GM12872 (cell line): Measurements from ENCODE around the gene TPBG.

Experiments used
- TF ChIP-seq, protein P1 (sequence below): IDR thresholded peaks from 3 replicates; pipeline ENCODE4 v1.5.1; 2011; ENCODE audit warnings: low read depth, mild to moderate bottlenecking, low read length, moderate library complexity; ENCODE audit not compliant: insufficient read depth

The TPBG gene

GRCh38 chr6:82337688-82338257 lies 25.8 kb upstream of the TPBG start:
- TF ChIP-seq, protein P1, sequence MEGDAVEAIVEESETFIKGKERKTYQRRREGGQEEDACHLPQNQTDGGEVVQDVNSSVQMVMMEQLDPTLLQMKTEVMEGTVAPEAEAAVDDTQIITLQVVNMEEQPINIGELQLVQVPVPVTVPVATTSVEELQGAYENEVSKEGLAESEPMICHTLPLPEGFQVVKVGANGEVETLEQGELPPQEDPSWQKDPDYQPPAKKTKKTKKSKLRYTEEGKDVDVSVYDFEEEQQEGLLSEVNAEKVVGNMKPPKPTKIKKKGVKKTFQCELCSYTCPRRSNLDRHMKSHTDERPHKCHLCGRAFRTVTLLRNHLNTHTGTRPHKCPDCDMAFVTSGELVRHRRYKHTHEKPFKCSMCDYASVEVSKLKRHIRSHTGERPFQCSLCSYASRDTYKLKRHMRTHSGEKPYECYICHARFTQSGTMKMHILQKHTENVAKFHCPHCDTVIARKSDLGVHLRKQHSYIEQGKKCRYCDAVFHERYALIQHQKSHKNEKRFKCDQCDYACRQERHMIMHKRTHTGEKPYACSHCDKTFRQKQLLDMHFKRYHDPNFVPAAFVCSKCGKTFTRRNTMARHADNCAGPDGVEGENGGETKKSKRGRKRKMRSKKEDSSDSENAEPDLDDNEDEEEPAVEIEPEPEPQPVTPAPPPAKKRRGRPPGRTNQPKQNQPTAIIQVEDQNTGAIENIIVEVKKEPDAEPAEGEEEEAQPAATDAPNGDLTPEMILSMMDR = no peak

- TF ChIP-seq, protein P1 = no peak
These were observed 15.5 kb upstream of the TPBG start for GRCh38 chr6:82348130-82348529.

DNA sequence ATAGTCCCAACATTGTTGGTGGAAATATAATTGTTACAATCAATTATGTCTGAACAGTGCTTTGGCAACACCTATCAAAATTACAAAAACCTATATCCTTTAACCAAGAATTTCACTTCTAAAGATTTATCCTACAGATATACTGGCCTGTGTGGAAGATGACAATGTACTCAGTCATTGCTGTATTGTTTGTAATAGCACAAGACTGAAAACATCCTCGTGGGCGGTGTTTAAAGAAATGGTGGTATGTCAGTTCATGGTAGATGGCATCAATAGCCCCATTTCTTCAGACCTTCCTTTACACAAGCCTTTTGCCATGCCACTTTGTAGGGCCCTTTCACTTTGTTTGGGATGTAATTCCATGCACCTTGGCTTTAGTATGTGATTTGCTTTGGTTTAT lies 9.8 kb upstream of the TPBG start:
- TF ChIP-seq, protein P1 = no peak

DNA sequence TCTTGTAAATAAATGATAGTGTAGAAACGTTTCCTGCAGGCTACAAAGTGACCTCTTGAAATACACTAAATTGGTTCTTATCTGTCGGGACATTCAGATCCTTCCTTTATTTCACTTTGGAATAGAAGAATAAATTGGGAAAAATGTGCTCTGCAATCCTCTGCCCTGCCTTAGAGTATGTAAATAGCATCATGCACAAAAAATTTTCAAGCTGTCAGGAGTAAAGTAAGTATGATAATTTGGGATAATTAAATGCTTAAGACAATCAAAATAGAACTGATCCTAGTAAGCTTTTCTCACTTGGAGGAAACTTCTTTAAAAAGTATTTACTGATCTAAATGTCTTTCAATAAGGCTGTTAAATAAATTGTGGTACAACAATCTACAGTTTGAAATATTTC lies 3.1 kb upstream of the TPBG start:
- TF ChIP-seq, protein P1 = no peak

GRCh38 chr6:82361631-82362030 lies 2.0 kb upstream of the TPBG start:
- TF ChIP-seq, protein P1 = no peak

DNA sequence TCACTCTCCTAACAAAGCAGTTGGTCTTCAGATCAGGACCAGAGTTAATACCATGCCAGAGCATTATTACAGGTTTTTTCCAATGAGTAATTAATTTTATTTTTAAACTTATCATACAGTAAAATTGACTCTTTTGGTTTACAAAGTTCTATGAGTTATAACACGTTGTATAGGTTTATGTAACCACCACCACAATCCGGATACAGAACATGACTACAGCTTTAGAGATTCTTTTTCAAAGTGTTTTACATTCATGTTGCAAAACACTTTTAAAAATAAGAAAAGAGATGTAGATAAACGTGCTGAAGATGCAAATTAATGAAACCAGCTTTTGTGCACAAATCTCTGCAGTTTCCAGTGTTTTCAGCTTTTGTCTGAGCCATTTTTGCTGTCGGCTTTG lies 1.5 kb upstream of the TPBG start:
- TF ChIP-seq, protein P1 = no peak

GRCh38 chr6:82362878-82363427 lies 664 bp upstream of the TPBG start:
- TF ChIP-seq, protein P1 = no peak
